Measurements from ENCODE around the gene S1PR4.

The S1PR4 gene

DNA sequence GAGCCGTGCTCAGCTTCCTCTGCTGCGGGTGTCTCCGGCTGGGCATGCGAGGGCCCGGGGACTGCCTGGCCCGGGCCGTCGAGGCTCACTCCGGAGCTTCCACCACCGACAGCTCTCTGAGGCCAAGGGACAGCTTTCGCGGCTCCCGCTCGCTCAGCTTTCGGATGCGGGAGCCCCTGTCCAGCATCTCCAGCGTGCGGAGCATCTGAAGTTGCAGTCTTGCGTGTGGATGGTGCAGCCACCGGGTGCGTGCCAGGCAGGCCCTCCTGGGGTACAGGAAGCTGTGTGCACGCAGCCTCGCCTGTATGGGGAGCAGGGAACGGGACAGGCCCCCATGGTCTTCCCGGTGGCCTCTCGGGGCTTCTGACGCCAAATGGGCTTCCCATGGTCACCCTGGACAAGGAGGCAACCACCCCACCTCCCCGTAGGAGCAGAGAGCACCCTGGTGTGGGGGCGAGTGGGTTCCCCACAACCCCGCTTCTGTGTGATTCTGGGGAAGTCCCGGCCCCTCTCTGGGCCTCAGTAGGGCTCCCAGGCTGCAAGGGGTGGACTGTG, 1.2 kb downstream of the S1PR4 start:
- Mint-ChIP-seq H3K4me3 (peak overlapping the region; percentile 84), H3K4me1 (ENCODE audit: low read depth) (peaks cover 64% of the 10 kb centered on the region), H3K36me3 (ENCODE audit: low read depth) (peaks cover 7% of the 10 kb centered on the region), H3K27ac (peak overlapping the region; percentile 97), H3K9me3 (no peaks in the 10 kb centered on the region), H3K27me3 (no peaks in the 10 kb centered on the region)
- intact Hi-C loops (cut with micrococcal nuclease), result no loop called here

DNA sequence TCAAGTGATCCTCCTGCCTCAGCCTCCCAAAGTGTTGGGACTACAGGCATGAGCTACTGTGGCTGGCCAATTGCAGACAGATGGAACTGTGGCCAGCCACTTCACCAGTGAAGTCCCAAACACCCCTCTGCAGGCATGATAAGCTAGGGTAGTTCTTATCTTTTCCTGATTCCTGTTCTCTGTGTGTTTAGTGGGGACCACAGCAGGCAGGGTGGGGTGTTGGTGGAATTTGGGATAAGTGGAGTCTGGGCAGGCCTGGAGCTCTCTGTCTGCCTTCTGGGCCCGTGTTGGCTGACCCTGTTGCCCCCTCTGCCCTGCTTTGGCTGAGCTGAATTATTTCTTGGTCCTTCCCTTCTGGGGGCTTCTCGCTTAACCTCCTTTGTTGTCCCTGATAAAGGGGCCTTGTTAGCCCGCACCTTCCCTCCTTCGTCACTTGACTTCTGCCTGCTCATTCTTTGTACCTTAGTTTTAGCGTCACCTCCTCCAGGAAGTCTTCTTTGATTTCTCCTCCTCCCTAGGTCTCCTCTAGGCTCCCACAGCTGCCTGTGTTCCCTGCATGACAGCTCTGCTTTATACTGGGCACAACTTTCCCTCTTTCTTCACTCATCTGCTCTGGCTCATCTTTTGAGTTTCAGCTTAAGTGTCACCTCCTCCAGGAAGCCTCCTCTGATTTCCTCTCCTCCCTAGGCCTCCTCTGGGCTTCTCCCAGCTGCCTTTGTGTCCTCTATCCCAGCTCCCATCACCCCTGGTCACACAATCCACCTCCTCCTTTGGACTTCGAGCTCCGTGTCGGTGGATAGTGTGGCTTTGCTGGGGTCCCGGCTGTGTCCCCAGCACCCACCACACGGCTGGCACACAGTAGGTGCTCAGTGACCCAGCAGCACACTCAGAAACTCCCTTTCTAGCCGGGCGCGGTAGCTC, 5.4 kb downstream of the S1PR4 start:
- peaks cover 32% of the 10 kb centered on the region for H3K36me3 Mint-ChIP-seq (ENCODE audit: low read depth)
- H3K4me1 Mint-ChIP-seq (ENCODE audit: low read depth), result peaks cover 68% of the 10 kb centered on the region
- H3K27ac Mint-ChIP-seq, result peak overlapping the region; percentile 98
- no peak overlapping the region for H3K4me3 Mint-ChIP-seq
- intact Hi-C loops (cut with micrococcal nuclease), result no loop called here
- no peaks in the 10 kb centered on the region for H3K9me3 Mint-ChIP-seq
- no peaks in the 10 kb centered on the region for H3K27me3 Mint-ChIP-seq

DNA sequence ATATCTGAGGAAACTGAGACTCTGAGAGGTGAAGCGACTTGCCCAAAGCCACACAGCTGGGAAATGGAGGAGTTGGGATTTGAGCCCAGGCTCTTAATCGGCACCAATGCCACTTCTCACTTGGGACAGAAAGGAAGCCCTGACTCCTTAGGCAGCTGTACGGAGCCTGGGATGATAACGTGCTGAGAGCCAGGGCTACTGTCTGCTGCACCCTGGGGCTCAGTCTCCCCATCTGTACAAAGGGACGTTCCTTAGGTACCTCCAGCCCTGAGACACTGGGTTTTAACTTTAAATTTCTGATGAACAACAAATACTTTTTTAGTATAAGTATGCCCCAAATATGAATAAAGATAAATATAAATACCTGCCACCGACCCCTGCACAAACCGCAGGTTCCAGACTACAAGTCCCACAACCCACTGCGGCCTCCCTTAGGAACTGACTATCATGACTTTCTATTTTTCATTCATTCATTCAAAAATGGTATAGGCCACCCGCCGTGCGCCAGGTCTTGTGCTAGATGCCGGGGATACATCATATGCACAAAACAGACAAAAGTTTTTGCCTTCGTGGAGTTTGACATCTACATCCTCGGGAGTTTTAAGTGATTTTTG, 6.4 kb downstream of the S1PR4 start:
- intact Hi-C loops (cut with micrococcal nuclease), result no loop called here
- H3K4me3 Mint-ChIP-seq, result peak overlapping the region; percentile 97
- H3K9me3 Mint-ChIP-seq, result no peaks in the 10 kb centered on the region
- peaks cover 40% of the 10 kb centered on the region for H3K36me3 Mint-ChIP-seq (ENCODE audit: low read depth)
- H3K27ac Mint-ChIP-seq, result peak overlapping the region; percentile 98
- peaks cover 67% of the 10 kb centered on the region for H3K4me1 Mint-ChIP-seq (ENCODE audit: low read depth)
- H3K27me3 Mint-ChIP-seq, result no peaks in the 10 kb centered on the region

GRCh38 chr19:3185461-3186159, 7.0 kb downstream of the S1PR4 start, which contains the start of gene NCLN:
NCLN (plus strand) TSS chr19:3185930; CDS start chr19:3186031, 101 bp downstream.
- Mint-ChIP-seq H3K27ac (peak within 1 kb of the TSS; percentile 98), H3K9me3 (no peaks in the 10 kb centered on the region), H3K27me3 (no peaks in the 10 kb centered on the region), H3K4me3 (peak within 1 kb of the TSS; percentile 97), H3K36me3 (ENCODE audit: low read depth) (peaks cover 46% of the 10 kb centered on the region), H3K4me1 (ENCODE audit: low read depth) (peaks cover 67% of the 10 kb centered on the region)
- intact Hi-C loops (cut with micrococcal nuclease), result no loop called here

DNA sequence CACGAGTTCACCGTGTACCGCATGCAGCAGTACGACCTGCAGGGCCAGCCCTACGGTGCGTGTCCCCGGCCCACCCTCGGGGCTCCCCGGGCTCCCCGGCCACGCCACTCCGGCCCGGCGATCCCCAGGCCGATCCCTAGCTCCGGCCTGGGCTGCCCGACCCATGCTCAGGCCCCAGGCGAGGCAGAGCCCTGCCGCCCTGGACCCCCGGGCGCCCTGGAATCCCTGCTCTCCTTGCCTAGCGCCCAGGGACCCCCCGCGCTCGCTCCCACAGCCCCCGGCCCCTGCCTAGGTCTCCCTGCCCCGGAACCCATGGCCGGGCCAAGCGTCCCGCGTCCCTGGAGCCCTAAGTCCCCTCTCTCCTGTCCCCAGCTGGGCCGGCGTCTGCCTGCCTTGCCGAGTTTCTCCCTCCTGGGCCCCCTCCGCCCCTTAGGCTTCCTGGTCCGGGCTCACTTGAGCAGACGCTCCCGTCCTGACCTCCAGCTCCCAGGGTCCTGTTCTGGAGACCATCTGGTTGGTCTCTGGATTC, 7.7 kb downstream of the S1PR4 start:
- intact Hi-C loops (cut with micrococcal nuclease), result no loop called here
- no peaks in the 10 kb centered on the region for H3K9me3 Mint-ChIP-seq
- H3K27me3 Mint-ChIP-seq, result no peaks in the 10 kb centered on the region
- H3K4me1 Mint-ChIP-seq (ENCODE audit: low read depth), result peaks cover 68% of the 10 kb centered on the region
- H3K4me3 Mint-ChIP-seq, result peak overlapping the region; percentile 97
- H3K27ac Mint-ChIP-seq, result peak overlapping the region; percentile 98
- H3K36me3 Mint-ChIP-seq (ENCODE audit: low read depth), result peaks cover 52% of the 10 kb centered on the region

DNA sequence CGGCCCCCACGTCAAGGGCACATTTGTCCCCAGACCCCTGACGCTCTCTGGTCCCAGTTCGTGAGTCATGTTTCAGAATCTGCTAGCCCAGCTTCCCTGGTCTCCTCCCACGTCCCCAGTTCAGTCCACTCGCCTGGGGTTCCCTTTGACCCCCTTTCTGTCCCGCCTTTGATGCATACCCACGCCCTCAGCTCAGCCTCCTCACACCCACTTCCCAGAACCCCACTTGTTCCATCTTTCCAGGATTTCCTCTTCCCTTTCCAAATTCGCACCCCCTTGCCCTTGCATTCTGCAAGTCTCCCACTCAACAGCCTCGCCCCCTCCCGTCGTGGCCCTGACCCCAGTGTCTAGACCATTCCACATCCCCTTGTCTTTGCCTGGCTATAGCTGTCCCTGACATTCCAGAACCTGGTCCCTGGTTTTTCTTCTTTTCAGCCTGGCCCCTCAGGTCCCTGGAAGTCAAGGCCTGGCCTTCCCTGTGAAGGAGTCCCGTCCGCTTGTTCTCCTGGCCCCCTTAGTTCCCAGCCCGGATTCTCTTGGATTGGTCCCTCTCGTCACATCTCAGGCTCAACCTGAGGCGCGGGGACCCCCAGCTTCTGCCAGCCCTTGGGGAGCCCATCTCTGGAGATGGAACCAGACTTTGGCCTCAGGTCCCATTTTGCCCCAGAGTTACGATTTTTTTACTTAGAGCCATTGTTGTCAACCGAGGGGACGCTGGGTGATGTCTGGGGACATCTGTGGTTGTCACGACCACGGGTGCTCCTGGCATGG, 8.5 kb downstream of the S1PR4 start:
- Mint-ChIP-seq H3K9me3 (no peaks in the 10 kb centered on the region), H3K4me1 (ENCODE audit: low read depth) (peaks cover 69% of the 10 kb centered on the region), H3K27me3 (no peaks in the 10 kb centered on the region), H3K4me3 (peak overlapping the region; percentile 97), H3K36me3 (ENCODE audit: low read depth) (peaks cover 58% of the 10 kb centered on the region), H3K27ac (peak overlapping the region; percentile 98)
- intact Hi-C loops (cut with micrococcal nuclease), result no loop called here

DNA sequence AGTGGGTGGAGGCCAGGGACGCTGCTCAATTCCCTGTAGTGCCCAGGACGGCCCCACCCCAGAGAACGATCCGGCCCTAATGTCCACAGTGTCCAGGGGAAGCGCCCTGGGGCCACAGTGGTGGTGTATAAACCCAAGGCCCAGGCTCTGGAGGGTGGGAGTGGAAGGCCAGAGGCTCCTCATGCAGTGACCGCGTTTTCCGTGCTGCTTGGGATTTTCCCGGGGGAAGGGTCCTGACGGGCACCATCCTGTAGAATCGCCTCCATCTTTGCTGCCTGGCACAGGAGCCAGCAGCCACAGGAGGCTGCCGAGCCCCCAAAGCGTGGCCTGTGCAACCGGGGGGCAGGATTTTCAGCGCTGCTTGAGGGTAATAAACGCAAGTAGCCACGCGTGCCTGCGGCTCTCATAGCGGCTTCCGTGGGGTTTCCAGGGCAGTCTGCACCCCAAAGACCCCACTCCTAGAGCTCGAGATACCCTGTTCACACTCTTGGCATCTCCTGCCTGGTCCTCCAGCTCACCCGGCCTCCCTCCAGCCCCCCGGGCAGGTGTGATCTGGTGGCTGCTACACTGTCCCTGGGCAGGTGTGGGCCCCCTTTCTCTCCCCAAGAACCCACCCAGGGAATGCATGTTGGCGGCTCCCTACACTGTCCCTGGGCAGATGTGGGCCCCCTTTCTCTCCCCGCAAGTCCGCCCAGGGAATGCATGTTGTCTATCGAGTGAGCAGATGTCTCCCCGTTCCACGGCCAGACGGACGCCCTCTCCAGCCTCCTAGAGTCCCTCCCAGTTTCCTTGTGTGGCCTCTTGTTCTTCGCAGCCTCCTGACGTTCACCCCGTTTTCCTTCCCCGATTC, 9.3 kb downstream of the S1PR4 start:
- intact Hi-C loops (cut with micrococcal nuclease), result no loop called here
- no peaks in the 10 kb centered on the region for H3K9me3 Mint-ChIP-seq
- H3K4me3 Mint-ChIP-seq, result peak overlapping the region; percentile 5
- H3K36me3 Mint-ChIP-seq (ENCODE audit: low read depth), result peaks cover 66% of the 10 kb centered on the region
- H3K4me1 Mint-ChIP-seq (ENCODE audit: low read depth), result peaks cover 74% of the 10 kb centered on the region
- H3K27me3 Mint-ChIP-seq, result no peaks in the 10 kb centered on the region
- H3K27ac Mint-ChIP-seq, result peak overlapping the region; percentile 98

- intact Hi-C loops (cut with micrococcal nuclease), result no loop called here
- Mint-ChIP-seq H3K9me3 (no peaks in the 10 kb centered on the region), H3K36me3 (ENCODE audit: low read depth) (peaks cover 76% of the 10 kb centered on the region), H3K27ac (peak overlapping the region; percentile 76), H3K27me3 (no peaks in the 10 kb centered on the region), H3K4me1 (ENCODE audit: low read depth) (peaks cover 78% of the 10 kb centered on the region), H3K4me3 (peak overlapping the region; percentile 5)
Observed at GRCh38 chr19:3188627-3189596, 10.3 kb downstream of the S1PR4 start.

DNA sequence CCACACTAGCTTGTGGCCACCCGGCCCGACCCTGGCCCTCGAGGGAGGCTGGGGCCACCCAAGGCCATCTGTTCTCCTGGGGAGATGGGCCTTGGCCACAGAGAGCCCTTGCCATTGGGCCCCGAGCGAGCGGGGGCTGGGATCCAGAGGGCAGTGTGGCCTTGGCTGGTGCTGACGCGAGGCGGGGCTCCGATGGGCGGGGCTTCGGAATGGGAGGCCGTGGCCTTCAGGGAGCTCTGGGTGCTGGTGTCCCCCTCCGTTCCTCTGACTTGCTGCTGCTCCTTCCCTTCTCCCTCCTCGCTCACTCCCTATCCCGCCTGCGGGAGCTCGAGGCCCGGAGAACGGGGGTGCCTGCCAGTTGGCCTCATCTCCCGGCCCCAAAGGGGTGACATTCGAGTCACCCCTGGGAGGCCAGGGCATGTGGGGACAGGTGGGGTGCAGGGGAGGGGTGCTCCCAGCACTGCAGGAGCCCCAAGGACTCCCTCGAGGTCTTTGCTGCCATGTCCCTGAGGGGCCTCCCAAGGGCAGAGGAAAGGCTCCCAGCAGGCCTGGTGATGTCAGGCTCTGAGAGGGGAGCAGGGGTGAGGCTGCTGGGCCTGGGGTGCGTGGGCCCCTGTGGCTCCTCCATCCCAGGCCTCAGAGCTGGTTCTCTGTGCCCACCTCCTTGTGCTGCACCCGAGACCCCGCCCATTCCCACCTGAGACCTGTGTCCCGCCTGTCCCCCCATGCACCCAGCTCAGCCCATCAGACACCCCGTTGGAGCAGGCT, 11.3 kb downstream of the S1PR4 start:
- Mint-ChIP-seq H3K9me3 (no peaks in the 10 kb centered on the region), H3K36me3 (ENCODE audit: low read depth) (peaks cover 79% of the 10 kb centered on the region), H3K4me3 (no peak overlapping the region), H3K27ac (no peak overlapping the region), H3K27me3 (no peaks in the 10 kb centered on the region), H3K4me1 (ENCODE audit: low read depth) (peaks cover 70% of the 10 kb centered on the region)
- intact Hi-C loops (cut with micrococcal nuclease), result no loop called here

DNA sequence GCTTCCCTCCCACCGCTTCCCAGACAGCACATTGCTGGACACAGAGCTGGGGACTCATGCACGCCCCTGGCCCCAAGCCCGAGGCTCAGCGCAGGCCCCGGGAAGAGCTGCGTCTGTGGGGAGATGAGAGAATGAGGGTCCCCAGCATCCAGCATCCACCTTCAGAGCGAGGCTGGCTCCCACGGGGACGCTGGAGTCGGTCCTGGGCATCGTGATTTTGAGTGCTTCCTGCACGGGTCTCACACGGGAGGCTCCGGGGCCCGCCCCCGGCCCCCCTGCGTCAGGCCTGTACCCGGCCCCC, 11.9 kb downstream of the S1PR4 start:
- no peak overlapping the region for H3K27ac Mint-ChIP-seq
- H3K9me3 Mint-ChIP-seq, result no peaks in the 10 kb centered on the region
- intact Hi-C loops (cut with micrococcal nuclease), result no loop called here
- H3K4me3 Mint-ChIP-seq, result no peak overlapping the region
- H3K4me1 Mint-ChIP-seq (ENCODE audit: low read depth), result peaks cover 69% of the 10 kb centered on the region
- H3K36me3 Mint-ChIP-seq (ENCODE audit: low read depth), result peaks cover 79% of the 10 kb centered on the region
- H3K27me3 Mint-ChIP-seq, result no peaks in the 10 kb centered on the region
